CD8-positive, alpha-beta memory T cell (primary cell): Measurements from ENCODE around the gene PRDM5. TPM values are rescaled to one million over a fixed set of nuclear protein-coding genes. Genes with fewer than 3 reads are reported as not detected.
A peak's percentile ranks its signal among the peaks of the same experiment; 100 is the strongest.

Source experiments
- CTCF ChIA-PET: fragments of 350-600 bp; sonication (Branson Sonifier 250); formaldehyde crosslinking; loops from one replicate; lab custom pipeline; 2021; ENCODE audit warnings: antibody characterized with exemption; lab: Charles Lee
- POLR2A ChIA-PET: fragments of 350-600 bp; sonication (Branson Sonifier 250); formaldehyde crosslinking; loops from one replicate; lab custom pipeline; 2021; ENCODE audit warnings: antibody characterized with exemption; lab: Charles Lee
- DNase-seq, 5 donors: peaks; one replicate each; pipeline versions ENCODE4 v3.0.0 to v3.0.0-alpha.2; 2020 to 2022; ENCODE audit warnings: mixed read lengths in 1 of 5
- H3K27ac ChIP-seq: one replicate; pipeline ENCODE4 v1.7.0; 2013; ENCODE audit warnings: low read depth, mild to moderate bottlenecking, low read length, moderate library complexity
- H3K27me3 ChIP-seq: 2 replicates; pipeline ENCODE4 v1.7.0; 2013; ENCODE audit warnings: low read length, mild to moderate bottlenecking; ENCODE audit not compliant: insufficient read depth, poor library complexity, severe bottlenecking
- H3K36me3 ChIP-seq: 2 replicates; pipeline ENCODE4 v1.7.0; 2013; ENCODE audit warnings: mild to moderate bottlenecking, low read length, moderate library complexity; ENCODE audit not compliant: insufficient read depth
- H3K4me1 ChIP-seq: 2 replicates; pipeline ENCODE4 v1.7.0; 2013; ENCODE audit warnings: mild to moderate bottlenecking, low read length, moderate library complexity; ENCODE audit not compliant: insufficient read depth
- H3K4me3 ChIP-seq: 2 replicates; pipeline ENCODE4 v1.7.0; 2013; ENCODE audit warnings: mild to moderate bottlenecking, low read length
- H3K9me3 ChIP-seq: 2 replicates; pipeline ENCODE4 v1.7.0; 2013; ENCODE audit warnings: mild to moderate bottlenecking, low read length
- H3K27ac Mint-ChIP-seq, 8 donors: one replicate each; pipeline ENCODE4 v1.8.0; 2020 to 2021; ENCODE audit warnings: mixed read lengths in 8 of 8, mild to moderate bottlenecking in 6 of 8, inconsistent platforms in 3 of 8, moderate library complexity in 3 of 8
- H3K27me3 Mint-ChIP-seq, 2 donors: one replicate each; pipeline ENCODE4 v1.8.0; 2020 to 2021; ENCODE audit warnings: mixed read lengths in 2 of 2, mild to moderate bottlenecking in 1 of 2, moderate library complexity in 1 of 2
- H3K36me3 Mint-ChIP-seq, 3 donors: one replicate each; pipeline ENCODE4 v1.8.0; 2020 to 2021; ENCODE audit warnings: mixed read lengths in 3 of 3, inconsistent platforms in 1 of 3, mild to moderate bottlenecking in 1 of 3
- H3K4me1 Mint-ChIP-seq, 3 donors: one replicate each; pipeline ENCODE4 v1.8.0; 2020 to 2021; ENCODE audit warnings: mixed read lengths in 3 of 3, inconsistent platforms in 1 of 3, mild to moderate bottlenecking in 1 of 3
- H3K4me3 Mint-ChIP-seq, 7 donors: one replicate each; pipeline ENCODE4 v1.8.0; 2020 to 2021; ENCODE audit warnings: mixed read lengths in 7 of 7, mild to moderate bottlenecking in 6 of 7, moderate library complexity in 4 of 7, inconsistent platforms in 2 of 7
- H3K9me3 Mint-ChIP-seq, 5 donors: one replicate each; pipeline ENCODE4 v1.8.0; 2020 to 2022; ENCODE audit warnings: mixed read lengths in 5 of 5, mild to moderate bottlenecking in 3 of 5, moderate library complexity in 2 of 5, inconsistent platforms in 1 of 5
- polyA plus RNA-seq: library from polyadenylated mRNA; unstranded; fragments of 300-500 nt; fragmentation: Illumina TruSeq; gene quantifications from one replicate; pipeline ENCODE4 v1.2.3, GENCODE V29; 2021
- total RNA-seq, 2 experiments: library from RNA; stranded (reverse); gene quantifications; one replicate each; pipeline ENCODE4 v1.2.3, GENCODE V29; 2021

The PRDM5 gene
- total and polyA plus RNA-seq, 3 experiments from 2014 or later: 0.08 to 0.63 (median 0.24) TPM

- Mint-ChIP-seq H3K36me3 (no peaks in the 10 kb centered on the region), H3K27me3 (peaks cover 0 to 2% of the 10 kb centered on the region in 2 donors), H3K4me1 (peaks cover under 1 to 1% (median 1%) of the 10 kb centered on the region in 3 donors), H3K4me3 (no peak overlapping the region), H3K27ac (no peak overlapping the region), H3K9me3 (no peaks in the 10 kb centered on the region)
- H3K27me3 ChIP-seq: no peaks in the 10 kb centered on the region
- H3K4me1 ChIP-seq: no peaks in the 10 kb centered on the region
- H3K27ac ChIP-seq: no peak overlapping the region
- POLR2A ChIA-PET: no interaction called here
- H3K36me3 ChIP-seq: no peaks in the 10 kb centered on the region
- CTCF ChIA-PET: no interaction called here
- no peak for DNase-seq
- H3K4me3 ChIP-seq: no peak overlapping the region
- H3K9me3 ChIP-seq: no peaks in the 10 kb centered on the region
Measured at GRCh38 chr4:120824946-120825345, 97.6 kb downstream of the PRDM5 start.

GRCh38 chr4:120821977-120822376 is 100.5 kb downstream of the PRDM5 start:
- no peak overlapping the region for H3K4me3 ChIP-seq
- Mint-ChIP-seq H3K4me3 (no peak overlapping the region), H3K9me3 (no peaks in the 10 kb centered on the region), H3K27me3 (peaks cover 0 to 2% of the 10 kb centered on the region in 2 donors), H3K36me3 (no peaks in the 10 kb centered on the region), H3K27ac (peak overlapping the region in 1 of 8 donors; percentile 35), H3K4me1 (peaks cover 3 to 6% (median 5%) of the 10 kb centered on the region in 3 donors)
- ChIA-PET POLR2A (no interaction called here), CTCF (no interaction called here)
- no peak overlapping the region for H3K27ac ChIP-seq
- no peak for DNase-seq
- no peaks in the 10 kb centered on the region for H3K36me3 ChIP-seq
- no peaks in the 10 kb centered on the region for H3K27me3 ChIP-seq
- H3K4me1 ChIP-seq: no peaks in the 10 kb centered on the region
- H3K9me3 ChIP-seq: no peaks in the 10 kb centered on the region

- Mint-ChIP-seq H3K9me3 (no peaks in the 10 kb centered on the region), H3K36me3 (no peaks in the 10 kb centered on the region), H3K27me3 (peaks cover 0 to under 1% of the 10 kb centered on the region in 2 donors), H3K4me3 (no peak overlapping the region), H3K4me1 (peaks cover 3 to 9% (median 6%) of the 10 kb centered on the region in 3 donors), H3K27ac (no peak overlapping the region)
- Histone ChIP-seq H3K27ac (no peak overlapping the region), H3K36me3 (no peaks in the 10 kb centered on the region), H3K4me3 (no peak overlapping the region), H3K27me3 (no peaks in the 10 kb centered on the region), H3K4me1 (no peaks in the 10 kb centered on the region), H3K9me3 (no peaks in the 10 kb centered on the region)
- no peak for DNase-seq
- POLR2A ChIA-PET: no interaction called here
- CTCF ChIA-PET: no interaction called here
Measured at GRCh38 chr4:120821029-120821428, 101.5 kb downstream of the PRDM5 start.

- H3K27ac ChIP-seq: no peak overlapping the region
- no peaks in the 10 kb centered on the region for H3K27me3 Mint-ChIP-seq
- H3K36me3 Mint-ChIP-seq: no peaks in the 10 kb centered on the region
- peaks cover 3 to 9% (median 6%) of the 10 kb centered on the region in 3 donors for H3K4me1 Mint-ChIP-seq
- no peaks in the 10 kb centered on the region for H3K9me3 ChIP-seq
- H3K27me3 ChIP-seq: no peaks in the 10 kb centered on the region
- no peak overlapping the region for H3K4me3 Mint-ChIP-seq
- DNase-seq: no peak
- H3K36me3 ChIP-seq: no peaks in the 10 kb centered on the region
- no peaks in the 10 kb centered on the region for H3K4me1 ChIP-seq
- no peaks in the 10 kb centered on the region for H3K9me3 Mint-ChIP-seq
- no peak overlapping the region for H3K4me3 ChIP-seq
- ChIA-PET POLR2A (no interaction called here), CTCF (no interaction called here)
- H3K27ac Mint-ChIP-seq: no peak overlapping the region
Measured at GRCh38 chr4:120819805-120820437, 102.6 kb downstream of the PRDM5 start.

- H3K36me3 Mint-ChIP-seq: no peaks in the 10 kb centered on the region
- peak overlapping the region in 2 of 8 donors; percentile 8 to 30 for H3K27ac Mint-ChIP-seq
- Histone ChIP-seq H3K9me3 (no peaks in the 10 kb centered on the region), H3K27ac (no peak overlapping the region), H3K4me3 (no peak overlapping the region), H3K27me3 (no peaks in the 10 kb centered on the region), H3K36me3 (no peaks in the 10 kb centered on the region), H3K4me1 (no peaks in the 10 kb centered on the region)
- DNase-seq: no peak
- ChIA-PET CTCF (no interaction called here), POLR2A (no interaction called here)
- peaks cover 0 to 2% of the 10 kb centered on the region in 2 donors for H3K27me3 Mint-ChIP-seq
- no peaks in the 10 kb centered on the region for H3K9me3 Mint-ChIP-seq
- peaks cover 3 to 9% (median 6%) of the 10 kb centered on the region in 3 donors for H3K4me1 Mint-ChIP-seq
- H3K4me3 Mint-ChIP-seq: peak overlapping the region in 3 of 7 donors; percentile 7 to 46 (median 45)
Measured at GRCh38 chr4:120816296-120816965, 106.1 kb downstream of the PRDM5 start.

- ChIA-PET CTCF (no interaction called here), POLR2A (no interaction called here)
- H3K27me3 Mint-ChIP-seq: peaks cover 0 to 4% of the 10 kb centered on the region in 2 donors
- H3K4me1 Mint-ChIP-seq: peaks cover 3 to 9% (median 6%) of the 10 kb centered on the region in 3 donors
- Histone ChIP-seq H3K27me3 (no peaks in the 10 kb centered on the region), H3K36me3 (no peaks in the 10 kb centered on the region), H3K9me3 (no peaks in the 10 kb centered on the region), H3K4me3 (no peak overlapping the region), H3K27ac (no peak overlapping the region), H3K4me1 (no peaks in the 10 kb centered on the region)
- H3K4me3 Mint-ChIP-seq: no peak overlapping the region
- no peak overlapping the region for H3K27ac Mint-ChIP-seq
- no peaks in the 10 kb centered on the region for H3K36me3 Mint-ChIP-seq
- H3K9me3 Mint-ChIP-seq: peaks cover 0 to 4% (median 3%) of the 10 kb centered on the region in 5 donors
- no peak for DNase-seq
Measured at GRCh38 chr4:120815361-120815760, 107.2 kb downstream of the PRDM5 start.

GRCh38 chr4:120814886-120815285 is 107.6 kb downstream of the PRDM5 start:
- no peak overlapping the region for H3K4me3 Mint-ChIP-seq
- ChIA-PET POLR2A (no interaction called here), CTCF (no interaction called here)
- H3K36me3 Mint-ChIP-seq: no peaks in the 10 kb centered on the region
- no peak for DNase-seq
- H3K9me3 Mint-ChIP-seq: peaks cover 0 to 9% (median 4%) of the 10 kb centered on the region in 5 donors
- peaks cover 0 to 4% of the 10 kb centered on the region in 2 donors for H3K27me3 Mint-ChIP-seq
- no peak overlapping the region for H3K4me3 ChIP-seq
- H3K4me1 ChIP-seq: no peaks in the 10 kb centered on the region
- H3K27me3 ChIP-seq: no peaks in the 10 kb centered on the region
- H3K36me3 ChIP-seq: no peaks in the 10 kb centered on the region
- H3K27ac Mint-ChIP-seq: no peak overlapping the region
- H3K9me3 ChIP-seq: no peaks in the 10 kb centered on the region
- peaks cover 2 to 8% (median 4%) of the 10 kb centered on the region in 3 donors for H3K4me1 Mint-ChIP-seq
- no peak overlapping the region for H3K27ac ChIP-seq

GRCh38 chr4:120812216-120812615 is 110.3 kb downstream of the PRDM5 start:
- Histone ChIP-seq H3K27ac (no peak overlapping the region), H3K4me3 (no peak overlapping the region), H3K4me1 (no peaks in the 10 kb centered on the region), H3K36me3 (no peaks in the 10 kb centered on the region), H3K27me3 (no peaks in the 10 kb centered on the region), H3K9me3 (no peaks in the 10 kb centered on the region)
- ChIA-PET CTCF (no interaction called here), POLR2A (no interaction called here)
- Mint-ChIP-seq H3K27ac (no peak overlapping the region), H3K4me1 (peaks cover 0 to 4% (median 0%) of the 10 kb centered on the region in 3 donors), H3K36me3 (peaks cover 0 to 7% (median 0%) of the 10 kb centered on the region in 3 donors), H3K4me3 (no peak overlapping the region), H3K27me3 (peaks cover 0 to 8% of the 10 kb centered on the region in 2 donors), H3K9me3 (peaks cover 7 to 16% (median 10%) of the 10 kb centered on the region in 5 donors)
- no peak for DNase-seq
